Measurements from ENCODE around the gene TMCC3.

DNA sequence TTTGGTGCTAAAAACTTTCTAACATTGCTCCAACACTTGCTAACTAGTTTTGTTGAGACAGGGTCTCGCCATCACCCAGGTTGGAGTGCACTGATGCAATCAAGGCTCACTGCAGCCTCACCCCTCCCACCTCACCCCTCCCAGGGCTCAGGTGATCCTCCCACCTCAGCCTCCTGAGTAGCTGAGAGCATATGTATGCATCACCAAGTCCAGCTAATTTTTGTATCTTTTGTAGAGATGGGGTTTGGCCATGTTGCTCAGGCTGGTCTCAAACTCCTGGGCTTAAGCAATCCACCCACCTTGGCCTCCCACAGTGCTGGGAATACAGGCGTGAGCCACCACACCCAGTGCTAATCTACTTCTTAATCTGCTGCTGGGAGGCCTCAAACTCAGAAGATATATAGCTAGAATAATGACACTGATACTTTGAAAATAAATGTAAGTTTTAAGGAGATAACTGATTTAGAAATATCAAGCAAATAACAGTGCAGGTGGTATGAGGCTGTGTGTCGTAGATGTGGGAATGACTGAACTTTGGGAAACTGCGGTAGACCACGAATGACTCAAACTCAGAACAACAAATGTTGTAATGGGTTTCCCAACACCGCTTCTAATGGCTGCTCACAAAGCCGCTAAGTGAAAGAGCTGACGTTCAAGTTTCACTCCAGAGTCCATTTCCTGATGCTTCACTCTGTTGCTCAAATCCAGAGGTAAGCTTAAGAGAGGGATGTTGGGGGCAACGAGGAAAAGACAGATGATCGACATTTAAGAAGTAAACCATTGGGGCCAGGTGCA, 10.0 kb downstream of the TMCC3 start:
- TF ChIP-seq RFX1 (IDR thresholded peaks at IDR 0.05), result no peak
- no peak for TF ChIP-seq ZNF77 (CRISPR knock-in tag; IDR thresholded peaks at IDR 0.05)
- TF ChIP-seq, protein P1, sequence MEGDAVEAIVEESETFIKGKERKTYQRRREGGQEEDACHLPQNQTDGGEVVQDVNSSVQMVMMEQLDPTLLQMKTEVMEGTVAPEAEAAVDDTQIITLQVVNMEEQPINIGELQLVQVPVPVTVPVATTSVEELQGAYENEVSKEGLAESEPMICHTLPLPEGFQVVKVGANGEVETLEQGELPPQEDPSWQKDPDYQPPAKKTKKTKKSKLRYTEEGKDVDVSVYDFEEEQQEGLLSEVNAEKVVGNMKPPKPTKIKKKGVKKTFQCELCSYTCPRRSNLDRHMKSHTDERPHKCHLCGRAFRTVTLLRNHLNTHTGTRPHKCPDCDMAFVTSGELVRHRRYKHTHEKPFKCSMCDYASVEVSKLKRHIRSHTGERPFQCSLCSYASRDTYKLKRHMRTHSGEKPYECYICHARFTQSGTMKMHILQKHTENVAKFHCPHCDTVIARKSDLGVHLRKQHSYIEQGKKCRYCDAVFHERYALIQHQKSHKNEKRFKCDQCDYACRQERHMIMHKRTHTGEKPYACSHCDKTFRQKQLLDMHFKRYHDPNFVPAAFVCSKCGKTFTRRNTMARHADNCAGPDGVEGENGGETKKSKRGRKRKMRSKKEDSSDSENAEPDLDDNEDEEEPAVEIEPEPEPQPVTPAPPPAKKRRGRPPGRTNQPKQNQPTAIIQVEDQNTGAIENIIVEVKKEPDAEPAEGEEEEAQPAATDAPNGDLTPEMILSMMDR (IDR thresholded peaks at IDR 0.05 in 2 of 3, conservative IDR thresholded peaks at IDR 0.05 in 1 of 3; ENCODE audit: insufficient read depth in 2 of 3, low read depth in 1 of 3, low read length in 3 of 3), result no peak

All from K562 (cell line).